HG02970 (cell line): ENCODE data around the gene APBB2.

ENCODE experiments used
- ATAC-seq: cut with Tn5 transposase; IDR thresholded peaks from one replicate; pipeline ENCODE4 v1.9.1; 2021; ENCODE audit warnings: mild to moderate bottlenecking, moderate library complexity, moderate number of reproducible peaks; ENCODE audit not compliant: unreplicated experiment, low FRiP score

Gene APBB2

GRCh38 chr4:40992472-40993295 lies 221.7 kb downstream of the APBB2 start:
- ATAC-seq, result peak; percentile 47

- peak; percentile 52 for ATAC-seq
These were observed 222.4 kb downstream of the APBB2 start for GRCh38 chr4:40991908-40992307.

GRCh38 chr4:40990899-40991265 lies 223.5 kb downstream of the APBB2 start:
- ATAC-seq, result no peak

- ATAC-seq, result no peak
These were observed 224.0 kb downstream of the APBB2 start for GRCh38 chr4:40990236-40990898.

- ATAC-seq, result no peak
These were observed 227.2 kb downstream of the APBB2 start for GRCh38 chr4:40987151-40987550.

GRCh38 chr4:40986375-40986774 lies 228.0 kb downstream of the APBB2 start:
- no peak for ATAC-seq

- no peak for ATAC-seq
These were observed 230.3 kb downstream of the APBB2 start for GRCh38 chr4:40984051-40984450.

GRCh38 chr4:40980318-40980883 lies 233.9 kb downstream of the APBB2 start:
- no peak for ATAC-seq

- ATAC-seq, result no peak
These were observed 235.8 kb downstream of the APBB2 start for GRCh38 chr4:40978548-40978947.

GRCh38 chr4:40976343-40976742 lies 238.0 kb downstream of the APBB2 start:
- ATAC-seq, result no peak

GRCh38 chr4:40972722-40973121 lies 241.6 kb downstream of the APBB2 start:
- ATAC-seq, result no peak

- no peak for ATAC-seq
These were observed 243.0 kb downstream of the APBB2 start for GRCh38 chr4:40971338-40971737.

GRCh38 chr4:40969501-40969900 lies 244.8 kb downstream of the APBB2 start:
- ATAC-seq, result no peak

- ATAC-seq, result no peak
These were observed 246.8 kb downstream of the APBB2 start for GRCh38 chr4:40967550-40967949.

GRCh38 chr4:40966091-40966490 lies 248.3 kb downstream of the APBB2 start:
- no peak for ATAC-seq

GRCh38 chr4:40963897-40964478 lies 250.4 kb downstream of the APBB2 start:
- ATAC-seq, result no peak

- ATAC-seq, result no peak
These were observed 251.7 kb downstream of the APBB2 start for GRCh38 chr4:40962551-40963180.

- no peak for ATAC-seq
These were observed 253.4 kb downstream of the APBB2 start for GRCh38 chr4:40960941-40961340.

- ATAC-seq, result no peak
These were observed 257.1 kb downstream of the APBB2 start for GRCh38 chr4:40957281-40957680.

- no peak for ATAC-seq
These were observed 257.6 kb downstream of the APBB2 start for GRCh38 chr4:40956721-40957255.
